K562 (cell line): ENCODE data around the gene APOB.

Source experiments
- BRF1 ChIP-seq: IDR thresholded peaks from 3 replicates; pipeline ENCODE4 v1.6.1; 2011; ENCODE audit warnings: borderline replicate concordance, mild to moderate bottlenecking; ENCODE audit not compliant: insufficient read length; ENCODE audit errors: extremely low read depth
- CREB1 ChIP-seq, 2 experiments: sonication (generic) in 1 of 2; formaldehyde crosslinking in 1 of 2; IDR thresholded peaks; 2 replicates each; pipeline versions ENCODE4 v1.6.1 to v1.8.0; 2012 to 2022; ENCODE audit warnings: inconsistent platforms in 1 of 2, mild to moderate bottlenecking in 1 of 2, missing genetic modification reagents in 1 of 2, moderate library complexity in 1 of 2
- CREB5 ChIP-seq: fragments of 250-450 bp; sonication (Bioruptor Pico); IDR thresholded peaks from 2 replicates; pipeline ENCODE4 v1.5.0; 2020; ENCODE audit warnings: mild to moderate bottlenecking
- CTCF ChIP-seq, 3 experiments: IDR thresholded peaks in 2 of 3; conservative IDR thresholded peaks in 1 of 3; 2 replicates each; pipeline ENCODE4 v1.5.1; 2011 to 2012; ENCODE audit warnings: low read length in 3 of 3, mild to moderate bottlenecking in 3 of 3, control low read depth in 2 of 3, improper control_type of control experiment in 1 of 3, inconsistent platforms in 1 of 3, low read depth in 1 of 3, mixed read lengths in 1 of 3, moderate library complexity in 1 of 3; ENCODE audit not compliant: insufficient read depth in 2 of 3
- MED1 ChIP-seq: sonication (generic); formaldehyde crosslinking; IDR thresholded peaks from 2 replicates; pipeline ENCODE4 v1.8.1; 2023; ENCODE audit warnings: missing genetic modification reagents, borderline replicate concordance
- TAF15 ChIP-seq: fragments of 200-400 bp; formaldehyde crosslinking; IDR thresholded peaks from 2 replicates; pipeline ENCODE4 v1.6.1; 2017; ENCODE audit warnings: mild to moderate bottlenecking, low read depth, low read length, moderate library complexity

GRCh38 chr2:21084401-21084800 lies 40.5 kb upstream of the APOB start:
- TF ChIP-seq TAF15: no peak
- no peak for TF ChIP-seq CREB5 (CRISPR knock-in tag)
- no peak for TF ChIP-seq CTCF (IDR thresholded peaks at IDR 0.05 in 2 of 3, conservative IDR thresholded peaks at IDR 0.05 in 1 of 3; ENCODE audit: insufficient read depth in 2 of 3, low read depth in 1 of 3, low read length in 3 of 3)
- TF ChIP-seq CREB1 (IDR thresholded peaks at IDR 0.05): no peak
- no peak for TF ChIP-seq CREB1 (CRISPR knock-in tag; IDR thresholded peaks at IDR 0.05)
- no peak for TF ChIP-seq MED1
- no peak for TF ChIP-seq BRF1
